Thyroid gland (tissue), 4 donors: ENCODE data around the gene CYP46A1.

Source experiments
- CTCF ChIP-seq, 6 experiments: fragments of 200-600 bp in 3 of 6; fragments of 450-650 bp in 3 of 6; sonication (generic) in 3 of 6; IDR thresholded peaks; one replicate each; pipeline ENCODE4 v1.5.1; 2016 to 2019; ENCODE audit warnings: antibody characterized with exemption in 6 of 6, mild to moderate bottlenecking in 2 of 6, inconsistent platforms in 1 of 6, moderate library complexity in 1 of 6
- POLR2A ChIP-seq, 2 donors: fragments of 450-650 bp; IDR thresholded peaks; one replicate each; pipeline ENCODE4 v1.6.1; 2017; ENCODE audit warnings: antibody characterized with exemption in 2 of 2, mild to moderate bottlenecking in 2 of 2, moderate library complexity in 1 of 2

- TF ChIP-seq CTCF (IDR thresholded peaks at IDR 0.05) (no peak), POLR2A (IDR thresholded peaks at IDR 0.05) (no peak)
Measured at GRCh38 chr14:99693918-99694317, 9.8 kb downstream of the CYP46A1 start.
